GM21515 (cell line): ENCODE data around the gene MMEL1.
"Not testable (repeated sequence)": the region's sequence is repeated elsewhere in the genome, so short reads cannot be mapped to it uniquely, and the experiment has no call there.

Experiments used
- ATAC-seq: cut with Tn5 transposase; IDR thresholded peaks from one replicate; pipeline ENCODE4 v1.9.1; 2021; ENCODE audit not compliant: unreplicated experiment

MMEL1 gene

DNA sequence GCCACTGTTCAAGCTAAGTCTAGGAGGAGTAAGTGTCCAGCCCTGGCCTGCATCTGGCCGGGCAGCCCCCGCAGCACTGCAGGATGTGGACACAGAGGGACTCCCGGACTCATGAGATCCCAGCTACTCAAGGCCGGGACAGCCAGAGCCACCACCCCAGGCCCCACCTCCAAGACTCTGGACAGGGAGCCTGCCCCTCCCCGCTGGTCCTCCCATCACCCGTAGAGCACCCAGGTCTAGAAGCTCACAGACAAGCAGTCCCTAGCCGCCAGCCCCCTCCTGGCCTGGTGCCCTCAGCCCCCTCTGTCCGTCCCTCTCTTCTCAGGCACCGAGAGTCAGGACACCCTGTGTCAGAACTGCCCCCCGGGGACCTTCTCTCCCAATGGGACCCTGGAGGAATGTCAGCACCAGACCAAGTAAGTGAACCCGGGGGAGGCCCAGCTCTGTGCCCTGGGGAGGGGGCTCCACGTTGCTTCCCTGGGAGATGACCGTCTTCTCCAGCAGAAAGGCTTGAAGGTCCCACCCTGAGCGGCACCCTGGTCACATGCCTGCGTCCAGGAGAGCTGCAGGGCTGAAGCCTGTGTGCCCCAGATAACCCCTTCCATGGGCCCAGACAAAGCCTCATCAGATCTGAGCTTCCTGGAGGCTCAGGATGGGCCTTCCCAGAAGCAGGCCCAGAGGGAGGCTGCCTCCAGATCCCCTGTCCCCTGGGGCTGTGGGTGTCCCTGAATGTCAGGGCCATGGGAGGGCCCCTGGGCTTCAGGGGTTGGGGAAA, 72.3 kb downstream of the MMEL1 start:
- no peak for ATAC-seq

DNA sequence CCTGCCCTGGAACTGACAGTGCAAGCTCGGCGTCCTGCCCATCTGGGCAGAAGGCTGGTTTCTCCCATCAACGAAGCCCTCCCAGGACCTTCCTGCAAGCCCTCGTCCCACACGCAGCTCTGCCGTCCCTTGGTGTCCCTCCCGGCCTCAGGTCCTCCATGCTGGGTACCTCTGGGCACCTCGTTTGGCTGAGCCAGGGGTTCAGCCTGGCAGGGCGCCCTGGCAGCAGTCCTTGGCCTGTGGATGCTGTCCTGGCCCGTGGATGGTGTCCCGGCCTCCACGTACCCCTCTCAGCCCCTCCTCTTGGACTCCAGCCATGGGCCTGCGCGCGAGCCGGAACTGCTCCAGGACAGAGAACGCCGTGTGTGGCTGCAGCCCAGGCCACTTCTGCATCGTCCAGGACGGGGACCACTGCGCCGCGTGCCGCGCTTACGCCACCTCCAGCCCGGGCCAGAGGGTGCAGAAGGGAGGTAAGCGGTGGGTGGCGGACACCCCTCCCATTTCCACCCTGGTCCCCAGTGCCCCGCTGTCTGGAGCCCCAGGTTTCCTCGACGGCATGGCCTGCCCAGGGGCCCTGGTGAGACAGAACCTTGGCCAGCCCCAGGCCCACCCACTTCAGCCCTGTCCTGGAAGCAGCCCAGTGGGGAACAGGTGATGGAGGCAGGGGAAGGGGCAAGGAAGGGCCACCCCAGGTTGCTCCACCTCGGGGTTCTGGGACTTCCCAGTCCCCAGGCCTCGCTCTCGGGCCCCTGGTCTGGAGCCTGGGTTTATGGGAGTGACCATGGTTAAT, 73.1 kb downstream of the MMEL1 start:
- ATAC-seq, result no peak

DNA sequence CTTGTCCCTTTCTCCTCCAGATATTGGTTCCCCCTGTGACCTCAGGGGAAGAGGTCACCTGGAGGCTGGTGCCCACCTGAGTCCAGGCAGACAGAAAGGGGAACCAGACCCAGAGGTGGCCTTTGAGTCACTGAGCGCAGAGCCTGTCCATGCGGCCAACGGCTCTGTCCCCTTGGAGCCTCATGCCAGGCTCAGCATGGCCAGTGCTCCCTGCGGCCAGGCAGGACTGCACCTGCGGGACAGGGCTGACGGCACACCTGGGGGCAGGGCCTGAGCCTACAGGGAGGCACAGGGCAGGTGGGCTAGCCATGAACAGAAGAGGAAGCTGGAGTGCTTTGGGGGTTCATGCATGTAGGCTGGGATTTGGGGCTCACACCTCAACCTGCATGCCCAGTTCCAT, 74.0 kb downstream of the MMEL1 start:
- ATAC-seq, result no peak

DNA sequence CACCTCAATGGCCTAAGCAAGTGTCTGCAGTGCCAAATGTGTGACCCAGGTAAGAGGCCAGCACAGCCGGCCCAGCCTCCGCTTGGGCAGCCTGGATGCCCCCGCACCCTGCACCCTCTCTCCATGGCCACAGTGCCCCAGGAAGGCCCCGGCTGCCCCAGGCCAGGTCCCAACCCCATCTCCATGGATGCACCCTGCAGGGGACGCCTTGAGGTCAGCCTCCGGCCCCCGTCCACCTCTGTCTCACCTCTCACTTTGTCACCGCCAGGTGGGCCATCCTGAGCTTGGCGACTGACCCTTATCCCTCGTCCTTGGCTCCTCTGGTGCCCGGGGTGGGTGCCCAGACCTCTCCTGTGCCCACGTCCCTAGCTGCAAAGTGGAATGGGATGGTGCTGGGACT, 74.4 kb downstream of the MMEL1 start:
- no peak for ATAC-seq

DNA sequence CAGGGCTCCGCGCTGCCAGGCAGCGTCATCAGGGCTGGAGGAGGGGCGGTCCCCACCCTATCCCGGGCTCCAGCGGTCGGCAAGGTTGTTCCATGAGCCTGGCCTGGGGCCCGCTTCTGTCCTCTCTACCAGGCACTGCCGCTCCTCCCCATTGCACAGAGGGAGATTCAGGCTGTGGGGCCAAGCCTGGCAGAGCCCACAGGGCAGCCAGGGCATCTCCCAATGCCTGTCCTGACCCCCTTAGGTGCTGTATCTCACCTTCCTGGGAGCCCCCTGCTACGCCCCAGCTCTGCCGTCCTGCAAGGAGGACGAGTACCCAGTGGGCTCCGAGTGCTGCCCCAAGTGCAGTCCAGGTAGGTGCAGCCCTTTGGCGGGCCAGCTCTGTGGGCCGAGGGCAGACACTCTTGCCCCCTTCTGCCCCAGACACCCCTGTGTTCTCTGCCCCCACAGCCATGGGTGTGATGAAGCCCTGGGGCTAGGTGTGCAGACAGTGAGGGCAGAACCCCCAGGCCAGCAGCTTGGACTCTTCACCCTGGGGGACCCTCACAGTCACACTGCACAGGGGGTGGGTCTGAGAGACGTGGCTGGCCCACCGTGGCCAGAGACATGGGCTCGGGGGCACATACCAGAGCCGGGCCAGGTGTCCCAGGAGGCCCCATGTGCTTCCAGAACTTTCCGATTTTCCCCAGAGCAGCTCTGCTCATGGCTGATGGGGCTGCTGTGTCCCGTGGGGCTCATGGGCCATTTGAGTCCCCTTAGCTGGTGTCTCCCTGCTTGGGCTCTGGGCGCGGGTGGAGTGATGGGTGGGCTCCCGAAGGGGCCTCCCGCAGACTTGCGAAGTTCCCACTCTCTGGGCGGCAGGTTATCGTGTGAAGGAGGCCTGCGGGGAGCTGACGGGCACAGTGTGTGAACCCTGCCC, 75.1 kb downstream of the MMEL1 start:
- ATAC-seq, result no peak

DNA sequence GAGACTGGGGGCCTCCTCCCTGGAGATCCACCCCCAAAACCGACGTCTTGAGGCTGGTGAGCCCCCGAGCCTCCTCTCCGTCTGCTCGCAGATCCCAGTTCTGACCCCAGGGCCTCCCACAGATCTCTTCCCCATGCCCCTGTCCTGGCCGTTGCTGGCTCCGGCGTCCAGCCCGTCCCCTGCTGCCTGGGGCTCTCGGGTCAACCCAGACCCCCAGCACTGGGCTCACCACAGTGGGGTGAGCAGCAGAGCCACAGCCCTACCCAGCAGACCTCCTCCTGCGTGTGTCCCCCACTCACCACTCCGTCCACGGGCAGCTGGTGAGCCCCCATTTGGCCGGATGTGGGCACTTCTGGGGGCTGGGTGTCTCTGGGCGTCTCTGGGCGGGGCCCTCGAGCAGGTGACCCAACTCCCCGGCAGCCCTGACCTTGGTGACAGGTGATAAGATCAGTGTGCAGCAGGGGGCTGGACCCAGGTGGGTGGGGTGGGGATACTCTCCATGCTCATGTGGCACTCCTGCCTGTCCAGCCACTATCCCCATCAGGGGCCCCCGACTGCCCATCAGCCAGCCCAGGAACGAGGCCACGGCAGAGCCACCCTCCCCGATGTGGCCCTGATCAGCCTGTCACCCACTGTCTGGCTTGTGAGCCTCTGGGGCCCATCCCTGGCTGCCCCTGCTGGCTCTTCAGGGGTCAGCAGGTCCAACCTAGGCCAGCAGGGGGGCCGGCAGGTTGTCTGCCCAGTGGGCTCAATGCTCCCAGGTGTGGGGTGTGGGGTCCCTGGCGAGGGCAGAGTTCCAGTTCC, 75.9 kb downstream of the MMEL1 start:
- ATAC-seq, result no peak

DNA sequence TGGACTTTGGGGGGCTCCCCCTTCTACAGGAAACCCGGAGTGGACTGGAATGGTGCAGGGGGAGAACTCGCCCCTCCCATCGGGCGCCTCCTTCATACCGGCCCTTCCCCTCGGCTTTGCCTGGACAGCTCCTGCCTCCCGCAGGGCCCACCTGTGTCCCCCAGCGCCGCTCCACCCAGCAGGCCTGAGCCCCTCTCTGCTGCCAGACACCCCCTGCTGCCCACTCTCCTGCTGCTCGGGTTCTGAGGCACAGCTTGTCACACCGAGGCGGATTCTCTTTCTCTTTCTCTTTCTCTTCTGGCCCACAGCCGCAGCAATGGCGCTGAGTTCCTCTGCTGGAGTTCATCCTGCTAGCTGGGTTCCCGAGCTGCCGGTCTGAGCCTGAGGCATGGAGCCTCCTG, 76.5 kb downstream of the MMEL1 start, which contains the start of gene TNFRSF14:
Gene TNFRSF14 (plus strand): TSS at position 95 of the 401 bp plus-strand sequence. CDS start 294 bp downstream, at position 389.
- no peak for ATAC-seq

DNA sequence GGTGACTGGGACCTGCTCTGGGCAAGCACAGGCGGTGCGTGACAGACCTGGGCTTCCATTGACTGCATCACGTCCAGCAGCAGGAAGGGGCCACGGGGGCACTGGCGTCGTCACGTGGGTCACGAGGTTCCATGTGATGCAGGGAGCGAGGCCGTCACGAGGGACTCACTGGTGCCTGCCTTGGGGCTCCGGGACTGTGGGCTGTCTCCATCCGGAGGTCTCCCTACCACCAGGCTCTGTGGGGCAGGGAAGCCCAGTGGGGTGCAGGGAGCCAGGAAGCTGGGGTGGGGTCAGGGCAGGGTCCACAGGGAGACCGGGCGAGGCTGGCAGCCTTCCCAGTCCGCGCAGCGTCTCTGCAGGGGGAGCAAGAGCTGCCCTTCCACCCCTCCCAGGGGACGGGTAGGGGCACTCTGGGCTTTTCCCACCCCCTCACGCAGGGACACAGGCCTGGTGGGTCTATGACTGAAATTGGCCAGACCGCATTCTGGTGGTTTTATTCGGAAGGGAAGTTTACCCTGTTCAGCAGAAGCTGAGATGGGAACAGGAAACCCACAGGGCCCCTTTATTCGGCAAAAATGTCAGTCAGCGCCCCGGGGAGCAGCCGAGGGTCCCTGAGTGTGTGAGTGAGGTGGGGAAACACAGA, 77.1 kb downstream of the MMEL1 start:
- no peak for ATAC-seq

DNA sequence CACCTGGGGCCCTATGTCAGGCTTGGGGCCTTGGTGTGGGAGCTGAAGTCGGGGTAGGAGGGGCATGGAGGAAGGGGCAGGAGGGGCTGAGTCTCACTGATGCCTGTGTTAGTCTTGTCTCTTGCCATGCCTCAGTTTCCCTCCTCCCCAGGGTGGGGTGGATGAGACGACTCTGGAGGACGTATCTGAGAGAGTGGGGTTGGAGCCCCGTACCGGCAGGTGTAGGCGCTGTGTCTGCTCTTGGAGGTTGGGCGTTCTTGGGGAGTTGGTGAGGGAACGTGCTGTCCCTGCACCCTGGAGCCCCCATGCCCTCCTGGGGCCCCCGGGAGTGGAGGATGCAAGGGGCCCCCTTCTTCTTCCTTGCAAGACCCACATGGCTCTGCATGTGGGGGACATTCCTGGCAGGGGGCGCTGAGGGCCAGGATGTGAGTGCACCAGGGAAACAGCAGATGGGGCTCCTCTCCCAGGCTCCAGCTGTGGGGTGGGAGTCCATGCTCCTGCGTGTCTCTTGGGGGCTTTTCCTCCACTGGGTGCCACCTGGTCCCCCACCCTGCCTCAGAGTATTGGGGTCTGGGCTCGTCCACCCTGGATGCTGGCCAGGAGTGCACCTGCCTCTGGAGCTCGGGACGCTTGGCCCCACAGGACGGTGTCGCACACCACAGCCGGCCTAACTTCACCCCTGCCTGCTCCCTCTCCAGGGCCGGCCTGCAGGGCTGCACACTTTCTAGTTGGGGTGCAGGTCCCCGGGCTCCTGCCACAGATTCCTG, 78.0 kb downstream of the MMEL1 start:
- ATAC-seq, result no peak

DNA sequence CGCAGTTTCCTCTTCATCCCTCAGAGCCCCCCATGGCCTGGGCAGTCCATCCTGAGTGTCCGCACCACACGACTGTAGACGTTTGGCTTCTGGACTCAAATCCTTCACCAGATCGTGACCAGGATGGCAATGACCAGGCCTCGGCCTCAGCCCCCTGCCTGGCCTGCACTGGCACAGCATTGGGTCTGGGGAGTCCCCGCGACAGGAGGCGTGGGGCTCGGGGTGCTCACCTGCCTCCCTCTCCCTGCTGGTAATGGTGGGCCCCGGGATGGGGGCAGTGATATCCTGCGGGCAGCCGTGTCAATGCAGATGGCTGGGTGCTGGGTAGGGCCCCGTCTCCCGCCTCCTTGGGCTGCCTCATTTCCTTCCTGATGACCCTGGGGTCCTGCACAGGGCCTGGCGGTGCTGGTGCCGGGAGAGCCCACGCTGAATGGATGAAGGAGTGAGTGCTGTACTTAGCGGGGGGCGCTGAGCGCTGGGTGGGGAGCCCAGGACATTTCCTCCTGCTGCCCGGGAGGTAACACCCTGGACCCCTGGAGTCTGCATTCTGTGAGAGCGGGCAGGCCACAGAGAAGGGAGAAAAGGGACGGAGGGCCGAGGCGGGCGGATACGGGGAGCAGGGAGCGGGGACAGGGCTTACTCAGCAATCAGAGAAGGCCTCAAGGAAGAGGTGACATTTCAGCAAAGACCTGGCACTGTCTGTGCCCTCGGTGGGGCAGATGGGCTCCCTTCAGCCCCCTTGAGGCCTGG, 78.8 kb downstream of the MMEL1 start:
- no peak for ATAC-seq

DNA sequence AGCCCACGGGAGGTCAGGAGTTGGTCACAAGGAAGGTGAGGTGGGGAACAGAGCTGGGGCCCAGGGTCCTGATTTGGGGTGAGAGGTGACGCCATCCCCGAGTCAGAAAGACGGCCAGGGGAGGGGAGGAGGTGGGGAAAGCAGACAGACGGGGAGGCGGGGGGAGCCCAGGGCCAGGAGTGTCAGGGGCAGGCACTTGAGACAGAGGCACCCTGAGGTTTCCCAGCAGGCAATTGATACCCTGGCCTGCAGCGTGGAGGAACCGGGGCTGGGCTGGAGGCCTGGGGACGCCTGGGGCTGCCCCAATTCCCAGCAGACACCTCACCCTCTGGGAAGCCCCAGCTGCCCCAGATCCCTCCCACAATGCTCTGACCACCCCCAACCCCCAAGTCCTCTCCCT, 79.7 kb downstream of the MMEL1 start:
- not testable (repeated sequence) for ATAC-seq

DNA sequence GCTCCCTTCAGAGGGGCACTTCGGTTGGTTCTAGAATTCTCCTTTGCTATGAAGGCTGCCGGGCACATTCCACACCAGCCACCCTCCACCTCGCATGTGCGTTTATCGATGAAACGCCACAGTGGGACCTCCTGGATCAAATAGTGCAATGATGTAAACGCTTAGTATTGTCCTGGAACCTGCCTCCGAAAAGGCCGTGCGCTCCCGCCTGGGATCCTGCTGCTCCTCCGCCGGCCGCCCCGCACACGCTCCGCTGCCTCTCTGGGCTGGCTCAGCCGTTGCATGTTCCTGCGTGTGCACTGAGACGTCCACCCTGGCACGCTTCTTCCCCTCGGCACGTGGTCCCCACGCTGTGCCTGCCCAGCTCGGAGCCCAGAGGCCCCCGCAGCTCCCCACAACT, 80.6 kb downstream of the MMEL1 start:
- no peak for ATAC-seq

DNA sequence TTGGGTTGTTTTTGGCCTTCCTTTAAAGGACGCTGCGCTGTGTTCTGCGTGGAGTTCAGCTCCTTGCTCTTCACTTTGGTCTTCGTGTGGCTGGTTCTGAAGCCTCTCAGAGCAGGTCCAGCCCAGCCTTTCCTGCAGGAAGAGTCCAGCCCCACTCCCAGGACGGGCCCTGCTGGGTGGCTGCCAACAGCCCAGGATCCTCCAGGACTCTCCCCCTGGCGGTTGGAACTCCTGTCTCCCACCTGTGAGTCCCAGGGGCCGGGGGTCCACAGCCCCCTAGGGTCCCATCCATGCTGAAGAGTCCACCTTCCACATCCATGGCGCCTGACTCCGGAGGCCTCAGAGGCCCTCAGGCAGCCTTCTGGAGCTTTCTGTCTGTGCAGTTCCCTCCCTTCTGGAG, 81.3 kb downstream of the MMEL1 start:
- ATAC-seq, result not testable (repeated sequence)

DNA sequence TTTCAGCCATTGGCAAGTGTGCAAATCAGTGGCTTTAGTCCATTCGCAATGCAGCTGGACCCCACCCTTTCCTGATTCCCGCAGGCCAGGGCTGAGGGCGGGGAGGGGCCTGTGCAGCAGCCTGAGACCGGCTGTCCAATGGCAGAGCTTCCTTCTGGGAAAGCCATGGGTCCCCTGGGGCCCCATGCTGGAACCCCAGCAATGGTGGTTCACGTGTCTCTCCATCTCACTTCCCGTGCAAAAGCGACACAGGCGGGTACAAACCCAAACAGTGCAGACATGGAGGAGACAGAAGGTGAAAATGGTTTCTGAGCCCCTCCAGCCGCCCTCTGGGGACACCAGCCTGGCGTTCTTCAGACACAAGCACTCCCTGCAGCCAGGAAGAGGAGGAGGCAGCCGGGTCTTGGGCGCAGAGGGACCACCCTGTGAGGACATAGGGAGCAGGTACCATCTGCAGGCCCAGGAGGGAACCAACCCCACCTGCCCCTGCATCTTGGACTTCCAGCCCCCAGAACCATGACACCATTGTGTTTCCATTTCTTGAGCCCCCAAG, 82.4 kb downstream of the MMEL1 start:
- ATAC-seq, result not testable (repeated sequence)

DNA sequence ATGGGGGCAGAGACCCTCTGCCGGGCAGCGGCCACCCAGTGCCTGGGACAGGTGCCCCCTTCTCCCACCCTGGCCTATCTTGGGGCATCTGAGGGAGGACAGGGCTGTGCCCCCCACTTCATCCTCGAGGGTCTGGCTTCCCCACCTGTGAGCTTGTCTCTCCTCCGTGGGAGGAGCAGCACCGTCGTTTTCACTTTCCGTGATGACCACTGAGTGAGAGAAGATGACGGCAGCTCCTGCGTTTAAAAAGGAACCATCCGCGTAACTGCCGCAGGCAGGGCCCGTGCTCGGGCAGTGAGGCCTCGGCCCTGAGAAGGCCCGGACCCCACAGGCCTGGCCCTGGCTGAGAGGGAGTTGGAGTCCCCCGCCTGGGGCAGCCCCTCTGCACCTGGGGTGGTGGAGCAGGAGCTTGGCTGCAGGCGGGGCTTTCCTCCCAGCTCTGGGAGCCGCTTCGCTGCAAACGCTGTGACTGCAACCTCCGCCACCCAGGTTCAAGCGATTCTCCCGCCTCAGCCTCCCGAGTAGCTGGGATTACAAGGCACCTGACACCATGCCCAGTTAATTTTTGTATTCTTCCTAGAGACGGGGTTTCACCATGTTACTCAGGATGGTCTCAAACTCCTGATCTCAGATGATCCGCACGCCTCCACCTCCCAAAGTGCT, 83.3 kb downstream of the MMEL1 start:
- not testable (repeated sequence) for ATAC-seq

DNA sequence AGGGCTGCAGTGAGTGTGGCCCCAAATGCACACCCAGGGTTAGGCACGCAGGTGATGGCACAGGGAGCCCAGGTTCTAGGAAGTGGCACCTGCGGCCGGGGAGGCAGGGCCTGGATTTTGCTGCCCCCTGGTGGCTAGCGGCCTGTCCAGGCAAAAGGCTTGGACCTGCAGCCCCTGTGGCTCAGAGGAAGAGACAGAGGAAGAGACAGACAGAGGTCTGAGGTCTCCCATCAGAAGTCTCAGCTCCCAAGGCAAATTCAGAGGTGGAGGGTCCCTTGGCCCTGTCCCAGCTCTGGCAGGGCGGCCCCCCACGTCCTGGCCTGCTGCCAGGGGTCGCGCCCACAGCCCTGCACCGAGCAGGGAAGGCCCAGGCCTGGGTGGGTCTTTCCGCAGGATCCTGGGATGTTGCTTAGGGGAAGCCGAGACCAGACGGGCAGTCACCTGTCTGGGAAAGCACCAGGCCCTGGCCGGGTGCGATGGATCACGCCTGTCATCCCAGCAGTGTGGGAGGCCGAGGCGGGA, 84.7 kb downstream of the MMEL1 start:
- peak; percentile 21 for ATAC-seq
